Measurements from ENCODE around the gene TMC2.
A peak's percentile ranks its signal among the peaks of the same experiment; 100 is the strongest.

TMC2 gene

GRCh38 chr20:2595076-2595475, 58.7 kb downstream of the TMC2 start:
- DNase-seq, result no peak

GRCh38 chr20:2596673-2597279, 60.4 kb downstream of the TMC2 start:
- DNase-seq, result no peak

DNA sequence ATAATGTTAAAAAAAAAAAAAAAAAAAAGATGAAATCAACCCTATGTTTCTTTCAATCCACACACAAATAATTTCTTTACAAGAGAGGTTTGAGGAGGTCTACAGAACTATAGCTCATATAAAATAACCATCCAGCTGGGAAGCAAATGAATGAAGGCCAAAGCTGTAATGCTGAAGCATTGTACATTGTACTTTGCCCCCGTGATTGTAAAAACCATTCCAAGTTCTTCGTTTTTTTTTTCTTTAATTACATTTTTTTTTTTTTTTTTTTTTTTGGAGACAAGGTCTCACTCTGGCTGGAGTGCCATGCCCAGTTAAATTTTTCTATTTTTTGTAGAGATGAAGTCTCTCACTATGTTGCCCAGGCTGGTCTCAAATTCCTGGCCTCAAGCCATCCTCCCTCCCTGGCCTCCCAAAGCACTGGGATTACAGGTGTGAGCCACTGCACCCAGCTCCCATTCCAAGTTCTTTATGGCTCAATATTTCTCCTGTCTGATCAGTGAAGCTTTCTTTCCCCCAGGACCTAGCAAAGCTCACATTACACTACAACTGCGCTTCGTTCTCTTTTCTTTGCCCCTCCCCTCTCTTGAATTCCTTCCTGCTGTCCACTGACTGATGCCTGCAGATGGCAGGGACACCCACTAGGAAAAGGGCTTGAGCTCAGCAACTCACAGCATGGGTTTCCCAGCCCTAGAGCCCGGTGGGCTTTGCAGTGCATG, 63.1 kb downstream of the TMC2 start:
- no peak for DNase-seq

DNA sequence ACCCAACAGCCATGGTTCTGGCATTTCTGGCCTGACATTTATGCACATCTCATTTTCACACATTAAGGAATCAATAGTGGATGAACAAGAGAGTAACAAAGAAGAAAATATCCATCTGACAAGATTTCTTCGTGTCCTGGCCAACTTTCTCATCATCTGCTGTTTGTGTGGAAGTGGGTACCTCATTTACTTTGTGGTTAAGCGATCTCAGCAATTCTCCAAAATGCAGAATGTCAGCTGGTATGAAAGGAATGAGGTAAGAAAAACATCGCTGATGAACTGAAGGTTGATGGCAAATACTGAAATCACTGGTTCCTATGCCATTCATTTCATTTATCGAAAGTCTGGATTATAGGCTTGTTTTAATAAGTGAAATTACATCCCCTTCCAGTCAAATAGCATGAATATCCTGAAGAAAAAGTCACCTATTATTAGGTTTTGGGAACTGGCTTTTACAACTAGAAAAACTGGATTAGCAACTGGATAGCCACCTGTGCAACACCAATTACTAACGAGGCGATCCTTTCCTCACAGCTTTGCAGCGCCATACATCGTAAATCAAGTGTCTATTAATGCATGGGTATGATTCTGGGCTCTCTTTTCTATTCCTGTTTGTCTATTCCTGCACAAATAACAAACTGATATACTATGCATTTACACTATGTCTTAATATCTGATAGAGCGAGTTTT, 65.8 kb downstream of the TMC2 start:
- no peak for DNase-seq

DNA sequence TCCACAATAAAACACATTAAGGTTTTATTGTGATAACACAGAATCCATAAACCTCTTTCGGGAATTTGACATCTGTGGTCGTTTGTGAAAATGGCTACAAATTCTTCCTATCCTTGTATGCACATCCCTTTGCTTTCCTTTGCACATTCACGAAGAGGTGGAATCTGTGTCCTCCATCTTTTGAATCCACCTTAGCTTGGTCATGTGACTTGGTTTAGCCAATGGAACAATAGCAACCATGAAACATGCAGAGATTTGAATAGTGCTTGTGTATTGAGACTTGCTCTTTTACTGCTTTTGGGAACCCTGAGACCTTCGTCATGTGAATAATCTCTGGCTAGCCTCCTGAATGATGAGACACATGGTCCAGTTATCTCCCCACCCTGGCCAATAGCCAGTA, 66.4 kb downstream of the TMC2 start:
- no peak for DNase-seq

DNA sequence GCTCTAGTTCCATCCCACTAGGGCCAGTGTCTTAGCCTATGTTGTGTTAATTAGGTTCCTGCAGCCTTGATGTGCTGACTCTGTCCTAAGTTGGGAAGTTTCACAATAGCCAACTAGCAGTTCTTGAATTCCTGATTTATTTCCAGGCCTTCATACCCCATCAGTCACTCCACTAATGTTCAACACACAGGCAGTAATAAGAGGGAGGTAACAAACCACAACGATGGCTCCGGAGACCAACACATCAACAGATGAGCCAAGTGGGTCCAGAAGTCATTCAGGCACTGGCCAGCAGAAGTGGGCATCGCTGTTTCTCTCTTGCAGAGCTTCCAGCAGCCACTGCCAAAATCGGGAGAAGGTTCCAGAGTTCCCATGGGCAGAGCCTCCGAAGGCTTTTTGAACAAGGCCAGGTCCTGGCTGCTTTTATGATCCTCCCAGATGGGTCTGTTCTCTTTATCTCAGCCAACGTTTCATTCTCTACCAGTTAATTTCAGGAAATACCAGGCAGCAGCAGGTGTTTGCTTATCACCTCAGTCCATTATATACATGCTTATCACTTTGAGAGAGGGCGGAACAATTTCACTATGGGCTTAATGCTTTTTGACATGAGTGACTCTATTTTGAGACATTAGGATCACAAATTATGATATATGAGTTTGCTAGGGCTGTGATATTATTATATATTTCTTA, 67.6 kb downstream of the TMC2 start:
- DNase-seq, result no peak

GRCh38 chr20:2604506-2604835, 68.1 kb downstream of the TMC2 start:
- DNase-seq, result no peak

- no peak for DNase-seq
Observed at GRCh38 chr20:2606507-2607006, 70.2 kb downstream of the TMC2 start.

- DNase-seq, result no peak
Observed at GRCh38 chr20:2610326-2610725, 74.0 kb downstream of the TMC2 start.

DNA sequence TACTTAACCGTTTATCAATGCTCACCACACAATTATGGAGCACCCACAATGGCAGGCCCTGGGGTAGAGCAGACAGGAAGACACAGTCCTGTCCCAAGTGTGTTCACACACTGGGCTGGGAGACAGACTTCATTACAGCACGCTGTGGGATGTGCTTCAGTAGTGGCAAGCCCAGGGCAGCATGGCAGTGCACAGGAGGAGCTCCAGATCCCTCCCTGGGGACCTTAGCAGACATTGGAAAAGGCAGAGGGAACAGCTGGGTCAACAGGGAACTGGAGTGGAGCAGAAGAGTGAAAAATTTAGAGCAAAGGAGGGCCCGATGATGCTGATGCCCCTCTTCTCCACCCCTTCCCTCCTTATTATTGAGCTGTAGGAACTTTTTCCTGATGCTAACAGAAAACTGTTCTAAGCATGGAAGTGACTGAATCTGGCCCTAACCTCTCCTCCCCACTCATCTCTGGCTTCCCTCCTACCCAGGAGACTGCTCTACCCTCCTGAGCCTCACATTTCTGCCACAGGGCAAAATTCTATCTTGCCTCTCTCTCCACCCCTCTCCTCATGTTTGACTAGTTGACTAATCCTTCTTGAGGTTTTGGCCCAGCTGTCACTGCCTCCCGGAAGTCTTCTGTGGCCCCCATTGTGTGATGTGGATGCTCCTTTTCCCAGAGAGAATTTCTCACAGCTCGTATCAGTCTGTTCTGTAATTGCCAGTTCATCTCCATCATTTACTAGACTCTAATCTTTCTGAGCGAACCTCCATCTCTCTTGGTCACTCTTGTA, 74.8 kb downstream of the TMC2 start:
- DNase-seq, result no peak

DNA sequence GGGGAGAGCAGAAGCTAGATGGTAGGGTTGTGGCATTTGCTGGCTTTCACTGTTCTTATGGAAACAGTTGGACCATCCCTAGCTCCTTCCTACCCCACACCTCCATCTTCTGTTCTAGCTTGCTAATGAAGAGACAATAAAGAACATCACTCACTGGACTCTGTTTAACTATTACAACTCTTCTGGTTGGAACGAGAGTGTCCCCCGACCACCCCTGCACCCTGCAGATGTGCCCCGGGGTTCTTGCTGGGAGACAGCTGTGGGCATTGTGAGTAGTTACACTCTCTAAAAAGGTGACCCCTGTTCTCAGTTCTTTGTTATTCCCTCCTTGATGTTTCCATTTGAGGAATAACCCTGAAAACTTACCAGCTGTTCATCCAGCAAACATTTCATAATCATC, 75.7 kb downstream of the TMC2 start:
- no peak for DNase-seq

GRCh38 chr20:2616634-2617033, 80.3 kb downstream of the TMC2 start:
- DNase-seq, result no peak

GRCh38 chr20:2617099-2617714, 80.8 kb downstream of the TMC2 start:
- DNase-seq, result no peak

DNA sequence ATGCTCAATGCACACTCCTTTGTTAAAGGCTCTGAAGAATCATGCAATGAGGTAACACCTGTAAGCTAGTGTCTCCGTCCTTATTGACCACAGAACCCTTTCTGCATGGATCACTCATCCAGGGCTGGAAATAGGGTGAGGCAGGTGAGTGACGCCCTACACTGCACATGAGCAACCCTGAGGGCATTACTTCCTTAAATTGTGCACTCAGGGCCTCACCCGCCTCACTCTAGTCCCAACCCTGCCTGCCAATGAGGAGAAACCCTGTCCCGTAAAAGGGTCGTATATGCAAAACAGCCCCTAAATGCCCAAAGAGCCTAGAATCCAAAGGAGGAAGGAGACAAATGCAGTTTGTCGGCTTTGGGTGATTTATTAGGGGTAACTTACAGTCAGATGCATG, 82.4 kb downstream of the TMC2 start:
- DNase-seq, result no peak

DNA sequence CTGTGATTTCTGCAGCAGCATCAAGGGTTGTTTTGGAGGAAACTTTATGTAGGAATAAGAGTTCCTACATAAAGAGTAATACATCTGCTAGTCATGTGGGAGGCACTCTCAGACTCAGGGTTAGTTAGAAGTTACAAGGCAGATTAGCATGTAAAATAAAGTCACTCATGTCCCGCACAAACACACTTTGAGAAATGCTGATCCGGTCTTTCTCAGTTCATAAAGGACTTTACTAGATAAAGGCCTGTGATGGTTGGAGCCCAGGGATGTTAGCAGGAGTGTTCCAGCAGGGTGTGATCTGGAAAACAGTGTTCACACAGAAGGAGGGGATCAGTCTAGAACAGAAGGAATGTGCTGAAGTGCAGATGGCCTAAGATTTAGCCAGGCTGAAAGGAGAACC, 83.0 kb downstream of the TMC2 start:
- DNase-seq, result no peak

- DNase-seq, result peak; percentile 3 to 38
Observed at GRCh38 chr20:2619961-2620595, 83.7 kb downstream of the TMC2 start.

GRCh38 chr20:2624190-2624589, 87.8 kb downstream of the TMC2 start:
- no peak for DNase-seq

GRCh38 chr20:2625062-2625461, 88.7 kb downstream of the TMC2 start:
- DNase-seq, result no peak

GRCh38 chr20:2626853-2627541, 90.6 kb downstream of the TMC2 start:
- DNase-seq, result no peak

DNA sequence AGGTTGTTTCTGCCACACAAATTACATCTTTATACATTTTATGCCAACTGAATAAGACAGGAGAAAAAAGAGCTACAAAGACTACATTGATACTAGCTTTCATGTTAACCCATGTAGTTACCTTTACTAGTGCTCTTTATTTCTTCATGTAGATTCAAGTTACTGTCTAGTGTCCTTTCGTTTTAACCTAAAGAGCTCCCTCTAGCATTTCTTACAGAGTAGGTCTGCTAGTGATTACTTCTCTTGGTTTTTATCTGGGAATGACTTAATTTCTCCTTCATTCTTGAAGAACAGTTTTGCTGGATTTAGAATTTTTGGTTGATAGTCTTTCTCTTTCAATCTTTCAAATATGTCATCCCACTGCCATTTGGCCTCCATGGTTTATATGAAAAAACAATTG, 94.9 kb downstream of the TMC2 start:
- DNase-seq, result no peak

DNA sequence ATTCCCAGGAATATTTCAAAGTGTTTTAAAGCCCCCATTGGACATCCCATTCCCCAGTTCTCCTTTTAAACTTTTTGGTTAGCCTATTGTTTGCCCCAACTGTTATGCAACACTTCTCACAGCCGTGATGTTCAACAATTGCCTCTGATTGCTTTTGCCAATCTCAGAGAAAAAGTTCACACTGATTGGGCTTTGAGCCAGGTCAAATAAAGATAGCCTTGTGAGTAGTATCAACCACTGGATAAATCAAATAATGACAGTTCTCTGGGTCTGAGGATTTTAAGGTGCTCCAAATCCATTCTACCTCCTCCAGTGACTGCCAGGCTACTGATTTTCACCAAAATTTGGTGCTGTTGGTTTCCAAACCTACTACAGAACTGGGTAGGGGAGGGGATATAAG, 97.0 kb downstream of the TMC2 start:
- no peak for DNase-seq
